WTC11 (cell line): Measurements from ENCODE around the gene SPN.

ENCODE experiments used
- FOXK1 ChIP-seq: sonication (generic); formaldehyde crosslinking; IDR thresholded peaks from 2 replicates; pipeline ENCODE4 v1.8.0; 2022; ENCODE audit warnings: mild to moderate bottlenecking, moderate library complexity, missing genetic modification reagents
- RELA ChIP-seq: sonication (generic); formaldehyde crosslinking; IDR thresholded peaks from 2 replicates; pipeline ENCODE4 v1.8.1; 2022; ENCODE audit warnings: missing genetic modification reagents, mild to moderate bottlenecking, borderline replicate concordance
- SMAD3 ChIP-seq: sonication (generic); formaldehyde crosslinking; IDR thresholded peaks from 2 replicates; pipeline ENCODE4 v1.8.0; 2022; ENCODE audit warnings: missing genetic modification reagents, mild to moderate bottlenecking, borderline replicate concordance
- TEAD1 ChIP-seq: sonication (generic); formaldehyde crosslinking; IDR thresholded peaks from 2 replicates; pipeline ENCODE4 v1.8.0; 2022; ENCODE audit warnings: mild to moderate bottlenecking, missing genetic modification reagents
- ZNF138 ChIP-seq: sonication (generic); formaldehyde crosslinking; conservative IDR thresholded peaks from 2 replicates; pipeline ENCODE4 v1.8.1; 2022; ENCODE audit warnings: mild to moderate bottlenecking, moderate library complexity, missing genetic modification reagents
- TF ChIP-seq, protein P1 (sequence below): fragments of 200-600 bp; IDR thresholded peaks from 2 replicates; pipeline ENCODE4 v1.8.0; 2022; ENCODE audit warnings: antibody characterized with exemption
- TF ChIP-seq, protein P2 (sequence below): sonication (generic); formaldehyde crosslinking; IDR thresholded peaks from 2 replicates; pipeline ENCODE4 v1.8.1; 2022; ENCODE audit warnings: low read depth, missing genetic modification reagents, borderline replicate concordance
- TF ChIP-seq, protein P3 (sequence below): sonication (generic); formaldehyde crosslinking; IDR thresholded peaks from 2 replicates; pipeline ENCODE4 v1.8.1; 2022; ENCODE audit warnings: missing genetic modification reagents, borderline replicate concordance

DNA sequence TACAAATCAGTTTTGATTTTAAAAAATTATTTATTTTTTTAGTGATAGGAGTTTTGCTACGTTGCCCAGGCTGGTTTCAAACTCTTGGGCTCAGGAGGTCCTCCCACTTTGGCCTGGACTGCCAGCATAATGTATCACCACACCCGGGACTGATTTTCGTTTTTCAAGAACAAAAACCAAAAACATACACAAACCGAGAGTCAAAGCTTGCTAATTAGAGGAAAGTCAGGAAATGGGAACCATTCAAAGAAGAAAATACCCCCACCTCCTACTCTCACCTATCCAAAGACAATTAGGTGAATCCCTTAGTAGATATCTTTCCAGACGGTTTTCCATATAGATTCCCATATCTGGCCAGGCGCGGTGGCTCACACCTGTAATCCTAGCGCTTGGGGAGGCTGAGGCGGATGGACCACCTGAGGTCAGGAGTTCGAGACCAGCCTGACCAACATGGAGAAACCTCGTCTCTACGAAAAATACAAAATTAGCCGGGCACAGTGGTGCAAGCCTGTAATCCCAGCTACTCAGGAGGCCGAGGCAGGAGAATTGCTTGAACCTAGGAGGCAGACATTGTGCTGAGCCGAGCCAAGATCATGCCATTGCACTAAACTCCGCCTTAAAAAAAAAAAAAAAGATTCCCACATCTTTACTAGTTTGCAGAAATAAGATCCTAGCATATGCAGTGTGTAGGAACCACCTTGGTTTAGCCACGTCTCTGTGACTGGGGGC is 883 bp upstream of the SPN start:
- no peak for TF ChIP-seq SMAD3 (CRISPR knock-in tag)
- TF ChIP-seq, protein P1, sequence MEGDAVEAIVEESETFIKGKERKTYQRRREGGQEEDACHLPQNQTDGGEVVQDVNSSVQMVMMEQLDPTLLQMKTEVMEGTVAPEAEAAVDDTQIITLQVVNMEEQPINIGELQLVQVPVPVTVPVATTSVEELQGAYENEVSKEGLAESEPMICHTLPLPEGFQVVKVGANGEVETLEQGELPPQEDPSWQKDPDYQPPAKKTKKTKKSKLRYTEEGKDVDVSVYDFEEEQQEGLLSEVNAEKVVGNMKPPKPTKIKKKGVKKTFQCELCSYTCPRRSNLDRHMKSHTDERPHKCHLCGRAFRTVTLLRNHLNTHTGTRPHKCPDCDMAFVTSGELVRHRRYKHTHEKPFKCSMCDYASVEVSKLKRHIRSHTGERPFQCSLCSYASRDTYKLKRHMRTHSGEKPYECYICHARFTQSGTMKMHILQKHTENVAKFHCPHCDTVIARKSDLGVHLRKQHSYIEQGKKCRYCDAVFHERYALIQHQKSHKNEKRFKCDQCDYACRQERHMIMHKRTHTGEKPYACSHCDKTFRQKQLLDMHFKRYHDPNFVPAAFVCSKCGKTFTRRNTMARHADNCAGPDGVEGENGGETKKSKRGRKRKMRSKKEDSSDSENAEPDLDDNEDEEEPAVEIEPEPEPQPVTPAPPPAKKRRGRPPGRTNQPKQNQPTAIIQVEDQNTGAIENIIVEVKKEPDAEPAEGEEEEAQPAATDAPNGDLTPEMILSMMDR = no peak
- no peak for TF ChIP-seq RELA
- no peak for TF ChIP-seq ZNF138 (CRISPR knock-in tag)
- no peak for TF ChIP-seq FOXK1 (CRISPR knock-in tag)
- TF ChIP-seq, protein P2, sequence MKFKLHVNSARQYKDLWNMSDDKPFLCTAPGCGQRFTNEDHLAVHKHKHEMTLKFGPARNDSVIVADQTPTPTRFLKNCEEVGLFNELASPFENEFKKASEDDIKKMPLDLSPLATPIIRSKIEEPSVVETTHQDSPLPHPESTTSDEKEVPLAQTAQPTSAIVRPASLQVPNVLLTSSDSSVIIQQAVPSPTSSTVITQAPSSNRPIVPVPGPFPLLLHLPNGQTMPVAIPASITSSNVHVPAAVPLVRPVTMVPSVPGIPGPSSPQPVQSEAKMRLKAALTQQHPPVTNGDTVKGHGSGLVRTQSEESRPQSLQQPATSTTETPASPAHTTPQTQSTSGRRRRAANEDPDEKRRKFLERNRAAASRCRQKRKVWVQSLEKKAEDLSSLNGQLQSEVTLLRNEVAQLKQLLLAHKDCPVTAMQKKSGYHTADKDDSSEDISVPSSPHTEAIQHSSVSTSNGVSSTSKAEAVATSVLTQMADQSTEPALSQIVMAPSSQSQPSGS (CRISPR knock-in tag) = no peak
- TF ChIP-seq, protein P3, sequence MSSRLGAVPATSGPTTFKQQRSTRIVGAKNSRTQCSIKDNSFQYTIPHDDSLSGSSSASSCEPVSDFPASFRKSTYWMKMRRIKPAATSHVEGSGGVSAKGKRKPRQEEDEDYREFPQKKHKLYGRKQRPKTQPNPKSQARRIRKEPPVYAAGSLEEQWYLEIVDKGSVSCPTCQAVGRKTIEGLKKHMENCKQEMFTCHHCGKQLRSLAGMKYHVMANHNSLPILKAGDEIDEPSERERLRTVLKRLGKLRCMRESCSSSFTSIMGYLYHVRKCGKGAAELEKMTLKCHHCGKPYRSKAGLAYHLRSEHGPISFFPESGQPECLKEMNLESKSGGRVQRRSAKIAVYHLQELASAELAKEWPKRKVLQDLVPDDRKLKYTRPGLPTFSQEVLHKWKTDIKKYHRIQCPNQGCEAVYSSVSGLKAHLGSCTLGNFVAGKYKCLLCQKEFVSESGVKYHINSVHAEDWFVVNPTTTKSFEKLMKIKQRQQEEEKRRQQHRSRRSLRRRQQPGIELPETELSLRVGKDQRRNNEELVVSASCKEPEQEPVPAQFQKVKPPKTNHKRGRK (CRISPR knock-in tag) = no peak
- TF ChIP-seq TEAD1 = no peak
